ENCODE measurements around the gene BARX2.

GRCh38 chr11:129490004-129490403 lies 114.4 kb downstream of the BARX2 start:
- TF ChIP-seq EZH2 (IDR thresholded peaks at IDR 0.05; ENCODE audit: low read length, unreplicated experiment), result no peak
- TF ChIP-seq CTCF (conservative IDR thresholded peaks at IDR 0.05; ENCODE audit: low read depth, low read length), result no peak

All from PC-3 (cell line).